Right lobe of liver (tissue), 4 donors: ENCODE results near the gene ARFGAP3.

Source experiments
- POLR2A ChIP-seq: fragments of 450-650 bp; IDR thresholded peaks from one replicate; pipeline ENCODE4 v1.6.1; 2017; ENCODE audit warnings: antibody characterized with exemption, mild to moderate bottlenecking
- TF ChIP-seq, protein P1 (sequence below), 4 donors: fragments of 200-600 bp in 3 of 4; fragments of 450-650 bp in 1 of 4; IDR thresholded peaks; one replicate each; pipeline versions ENCODE4 v1.5.1 to v1.8.0; 2016 to 2022; ENCODE audit warnings: antibody characterized with exemption in 4 of 4, mild to moderate bottlenecking in 2 of 4
- donor health status: DM: no; HTN: no; CAD: no.
- donor health status: DM: no; HTN: no; CAD: no.
- donor health status: DM: no; HTN: yes; CAD: no.

- no peak for TF ChIP-seq POLR2A
- TF ChIP-seq, protein P1, sequence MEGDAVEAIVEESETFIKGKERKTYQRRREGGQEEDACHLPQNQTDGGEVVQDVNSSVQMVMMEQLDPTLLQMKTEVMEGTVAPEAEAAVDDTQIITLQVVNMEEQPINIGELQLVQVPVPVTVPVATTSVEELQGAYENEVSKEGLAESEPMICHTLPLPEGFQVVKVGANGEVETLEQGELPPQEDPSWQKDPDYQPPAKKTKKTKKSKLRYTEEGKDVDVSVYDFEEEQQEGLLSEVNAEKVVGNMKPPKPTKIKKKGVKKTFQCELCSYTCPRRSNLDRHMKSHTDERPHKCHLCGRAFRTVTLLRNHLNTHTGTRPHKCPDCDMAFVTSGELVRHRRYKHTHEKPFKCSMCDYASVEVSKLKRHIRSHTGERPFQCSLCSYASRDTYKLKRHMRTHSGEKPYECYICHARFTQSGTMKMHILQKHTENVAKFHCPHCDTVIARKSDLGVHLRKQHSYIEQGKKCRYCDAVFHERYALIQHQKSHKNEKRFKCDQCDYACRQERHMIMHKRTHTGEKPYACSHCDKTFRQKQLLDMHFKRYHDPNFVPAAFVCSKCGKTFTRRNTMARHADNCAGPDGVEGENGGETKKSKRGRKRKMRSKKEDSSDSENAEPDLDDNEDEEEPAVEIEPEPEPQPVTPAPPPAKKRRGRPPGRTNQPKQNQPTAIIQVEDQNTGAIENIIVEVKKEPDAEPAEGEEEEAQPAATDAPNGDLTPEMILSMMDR (IDR thresholded peaks at IDR 0.05): no peak
Measured at GRCh38 chr22:42879371-42880021, 22.4 kb upstream of the ARFGAP3 start.
